GM12891 (cell line): Measurements from ENCODE around the gene PTPRD.

Experiments used
- POLR2A ChIP-seq: IDR thresholded peaks from 2 replicates; pipeline ENCODE4 v1.6.1; 2011; ENCODE audit warnings: low read depth, low read length, control low read depth
- POLR2AphosphoS5 ChIP-seq: IDR thresholded peaks from 2 replicates; pipeline ENCODE4 v1.6.1; 2011; ENCODE audit warnings: low read depth, low read length, control low read depth
- TAF1 ChIP-seq: IDR thresholded peaks from 2 replicates; pipeline ENCODE4 v1.6.1; 2011; ENCODE audit warnings: low read depth, low read length, control low read depth

GRCh38 chr9:8806150-8806549, 1806.7 kb downstream of the PTPRD start:
- no peak for TF ChIP-seq TAF1
- TF ChIP-seq POLR2AphosphoS5: no peak
- TF ChIP-seq POLR2A: no peak
